Measurements from ENCODE around the gene NTN4.

DNA sequence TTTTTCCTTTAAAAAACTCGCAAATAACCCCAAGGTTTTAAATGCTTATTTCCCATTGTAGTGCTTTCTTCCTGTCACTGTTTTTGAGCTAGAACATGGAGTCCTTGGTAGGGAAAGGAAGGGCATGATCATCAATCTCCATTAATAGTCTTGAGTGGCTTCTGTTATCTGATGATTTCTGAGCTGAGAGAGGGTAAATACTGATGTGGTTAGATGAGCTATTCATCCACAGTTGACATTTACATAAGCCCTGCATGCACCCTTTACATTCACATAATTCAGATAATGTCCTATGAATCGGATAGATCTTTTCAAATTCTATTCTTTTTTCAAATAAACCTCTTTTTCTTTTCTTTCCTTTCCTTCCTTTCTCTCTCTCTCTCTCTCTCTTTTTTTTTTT lies 81.4 kb downstream of the NTN4 start:
- TF ChIP-seq, protein P1, sequence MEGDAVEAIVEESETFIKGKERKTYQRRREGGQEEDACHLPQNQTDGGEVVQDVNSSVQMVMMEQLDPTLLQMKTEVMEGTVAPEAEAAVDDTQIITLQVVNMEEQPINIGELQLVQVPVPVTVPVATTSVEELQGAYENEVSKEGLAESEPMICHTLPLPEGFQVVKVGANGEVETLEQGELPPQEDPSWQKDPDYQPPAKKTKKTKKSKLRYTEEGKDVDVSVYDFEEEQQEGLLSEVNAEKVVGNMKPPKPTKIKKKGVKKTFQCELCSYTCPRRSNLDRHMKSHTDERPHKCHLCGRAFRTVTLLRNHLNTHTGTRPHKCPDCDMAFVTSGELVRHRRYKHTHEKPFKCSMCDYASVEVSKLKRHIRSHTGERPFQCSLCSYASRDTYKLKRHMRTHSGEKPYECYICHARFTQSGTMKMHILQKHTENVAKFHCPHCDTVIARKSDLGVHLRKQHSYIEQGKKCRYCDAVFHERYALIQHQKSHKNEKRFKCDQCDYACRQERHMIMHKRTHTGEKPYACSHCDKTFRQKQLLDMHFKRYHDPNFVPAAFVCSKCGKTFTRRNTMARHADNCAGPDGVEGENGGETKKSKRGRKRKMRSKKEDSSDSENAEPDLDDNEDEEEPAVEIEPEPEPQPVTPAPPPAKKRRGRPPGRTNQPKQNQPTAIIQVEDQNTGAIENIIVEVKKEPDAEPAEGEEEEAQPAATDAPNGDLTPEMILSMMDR (IDR thresholded peaks at IDR 0.05), result no peak
- TF ChIP-seq POLR2A (IDR thresholded peaks at IDR 0.05), result no peak
